ENCODE results near the gene DIPK1B. TPM values are rescaled to one million over a fixed set of nuclear protein-coding genes. Genes with fewer than 3 reads are reported as not detected.

The DIPK1B gene
- total RNA-seq, 4 donors from 2014 or later: 4.4 to 12.8 (median 7.5) TPM

- DNase-seq (ENCODE audit: low spot score): no peak
- TF ChIP-seq CTCF (IDR thresholded peaks at IDR 0.05): no peak
- ATAC-seq (ENCODE audit: low FRiP score): peak; percentile 26
Measured at GRCh38 chr9:136728548-136729123, 16.3 kb downstream of the DIPK1B start.

- DNase-seq (ENCODE audit: low spot score) (no peak), ATAC-seq (ENCODE audit: low FRiP score) (no peak)
- no peak for TF ChIP-seq CTCF (IDR thresholded peaks at IDR 0.05)
Measured at GRCh38 chr9:136729144-136729543, 16.8 kb downstream of the DIPK1B start.

- no peak for ATAC-seq (ENCODE audit: low FRiP score)
Measured at GRCh38 chr9:136729926-136730325, 17.6 kb downstream of the DIPK1B start.

GRCh38 chr9:136732444-136733178, 20.2 kb downstream of the DIPK1B start:
- no peak for TF ChIP-seq CTCF (IDR thresholded peaks at IDR 0.05)
- ATAC-seq (ENCODE audit: low FRiP score): no peak

More at GRCh38 chr9:136729926-136730325, 17.6 kb downstream of the DIPK1B start:
- DNase-seq (ENCODE audit: low spot score): no peak
- TF ChIP-seq CTCF (IDR thresholded peaks at IDR 0.05): no peak

GRCh38 chr9:136733611-136734010, 21.2 kb downstream of the DIPK1B start:
- DNase-seq (ENCODE audit: low spot score) (no peak), ATAC-seq (ENCODE audit: low FRiP score) (no peak)
- no peak for TF ChIP-seq CTCF (IDR thresholded peaks at IDR 0.05)

More at GRCh38 chr9:136732444-136733178, 20.2 kb downstream of the DIPK1B start:
- DNase-seq (ENCODE audit: low spot score): no peak

GRCh38 chr9:136734837-136735496, 22.6 kb downstream of the DIPK1B start:
- ATAC-seq (ENCODE audit: low FRiP score) (no peak), DNase-seq (ENCODE audit: low spot score) (no peak)
- no peak for TF ChIP-seq CTCF (IDR thresholded peaks at IDR 0.05)
